ENCODE data around the gene C1orf198.

C1orf198 gene

GRCh38 chr1:230804396-230804795 is 63.9 kb downstream of the C1orf198 start:
- no peak overlapping the region for H3K27ac Mint-ChIP-seq
- peaks cover 2% of the 10 kb centered on the region for H3K9me3 Mint-ChIP-seq
- H3K4me1 Mint-ChIP-seq, result peaks cover 16% of the 10 kb centered on the region
- TF ChIP-seq, protein P1, sequence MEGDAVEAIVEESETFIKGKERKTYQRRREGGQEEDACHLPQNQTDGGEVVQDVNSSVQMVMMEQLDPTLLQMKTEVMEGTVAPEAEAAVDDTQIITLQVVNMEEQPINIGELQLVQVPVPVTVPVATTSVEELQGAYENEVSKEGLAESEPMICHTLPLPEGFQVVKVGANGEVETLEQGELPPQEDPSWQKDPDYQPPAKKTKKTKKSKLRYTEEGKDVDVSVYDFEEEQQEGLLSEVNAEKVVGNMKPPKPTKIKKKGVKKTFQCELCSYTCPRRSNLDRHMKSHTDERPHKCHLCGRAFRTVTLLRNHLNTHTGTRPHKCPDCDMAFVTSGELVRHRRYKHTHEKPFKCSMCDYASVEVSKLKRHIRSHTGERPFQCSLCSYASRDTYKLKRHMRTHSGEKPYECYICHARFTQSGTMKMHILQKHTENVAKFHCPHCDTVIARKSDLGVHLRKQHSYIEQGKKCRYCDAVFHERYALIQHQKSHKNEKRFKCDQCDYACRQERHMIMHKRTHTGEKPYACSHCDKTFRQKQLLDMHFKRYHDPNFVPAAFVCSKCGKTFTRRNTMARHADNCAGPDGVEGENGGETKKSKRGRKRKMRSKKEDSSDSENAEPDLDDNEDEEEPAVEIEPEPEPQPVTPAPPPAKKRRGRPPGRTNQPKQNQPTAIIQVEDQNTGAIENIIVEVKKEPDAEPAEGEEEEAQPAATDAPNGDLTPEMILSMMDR (IDR thresholded peaks at IDR 0.05; ENCODE audit: unreplicated experiment in 3 of 3), result no peak
- no peaks in the 10 kb centered on the region for H3K36me3 Mint-ChIP-seq (ENCODE audit: low read depth)
- H3K27me3 Mint-ChIP-seq (ENCODE audit: low read depth), result peaks cover 7% of the 10 kb centered on the region
- no peak overlapping the region for H3K4me3 Mint-ChIP-seq

- Mint-ChIP-seq H3K27me3 (ENCODE audit: low read depth) (peaks cover 11% of the 10 kb centered on the region), H3K27ac (peak overlapping the region in 2 of 3 experiments; percentile 6 to 49), H3K36me3 (ENCODE audit: low read depth) (no peaks in the 10 kb centered on the region), H3K9me3 (peaks cover 2% of the 10 kb centered on the region), H3K4me3 (no peak overlapping the region), H3K4me1 (peaks cover 17% of the 10 kb centered on the region)
- TF ChIP-seq, protein P1 (IDR thresholded peaks at IDR 0.05; ENCODE audit: unreplicated experiment in 3 of 3), result no peak
Measured at GRCh38 chr1:230800891-230801840, 67.2 kb downstream of the C1orf198 start.

- H3K27me3 Mint-ChIP-seq (ENCODE audit: low read depth), result peaks cover 11% of the 10 kb centered on the region
- H3K36me3 Mint-ChIP-seq (ENCODE audit: low read depth), result no peaks in the 10 kb centered on the region
- H3K27ac Mint-ChIP-seq, result peak overlapping the region in 1 of 3 experiments; percentile 51
- H3K9me3 Mint-ChIP-seq, result no peaks in the 10 kb centered on the region
- peaks cover 22% of the 10 kb centered on the region for H3K4me1 Mint-ChIP-seq
- H3K4me3 Mint-ChIP-seq, result no peak overlapping the region
- TF ChIP-seq, protein P1 (IDR thresholded peaks at IDR 0.05; ENCODE audit: unreplicated experiment in 3 of 3), result no peak
Measured at GRCh38 chr1:230798491-230798890, 69.8 kb downstream of the C1orf198 start.

GRCh38 chr1:230797942-230798365 is 70.4 kb downstream of the C1orf198 start:
- TF ChIP-seq, protein P1 (IDR thresholded peaks at IDR 0.05; ENCODE audit: unreplicated experiment in 3 of 3), result peak; percentile 66 to 82 (median 79)
- peak overlapping the region in 2 of 3 experiments; percentile 51 to 71 for H3K27ac Mint-ChIP-seq
- H3K4me1 Mint-ChIP-seq, result peaks cover 25% of the 10 kb centered on the region
- H3K36me3 Mint-ChIP-seq (ENCODE audit: low read depth), result no peaks in the 10 kb centered on the region
- H3K9me3 Mint-ChIP-seq, result no peaks in the 10 kb centered on the region
- peaks cover 11% of the 10 kb centered on the region for H3K27me3 Mint-ChIP-seq (ENCODE audit: low read depth)
- H3K4me3 Mint-ChIP-seq, result no peak overlapping the region

DNA sequence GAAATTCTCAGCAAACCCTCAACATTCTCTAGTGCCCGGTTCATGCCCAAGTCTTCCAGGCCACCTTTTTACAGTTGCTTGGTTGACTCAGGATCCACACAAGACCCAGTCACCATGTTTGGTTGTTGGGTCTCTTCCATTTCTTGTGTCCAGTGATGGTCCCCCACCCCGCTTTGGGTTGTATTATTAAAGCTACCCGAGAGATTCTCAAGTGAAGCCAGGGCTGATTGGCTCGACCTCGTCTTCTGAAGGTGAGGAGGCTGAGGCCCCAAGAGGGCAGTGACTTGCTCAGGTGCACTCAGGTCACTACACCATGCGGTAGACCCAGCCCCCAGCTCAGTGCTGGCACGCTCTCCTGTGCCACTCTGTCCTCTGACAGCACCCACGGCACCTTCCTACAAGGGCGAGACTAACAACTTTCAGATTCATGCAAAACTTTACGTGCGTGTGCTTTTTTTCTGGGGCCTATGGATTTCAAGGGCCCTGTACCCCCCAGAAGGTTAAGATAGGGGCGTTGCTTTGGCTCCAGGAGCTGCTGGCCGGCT is 70.9 kb downstream of the C1orf198 start:
- TF ChIP-seq, protein P1 (IDR thresholded peaks at IDR 0.05; ENCODE audit: unreplicated experiment in 3 of 3), result no peak
- H3K36me3 Mint-ChIP-seq (ENCODE audit: low read depth), result no peaks in the 10 kb centered on the region
- peak overlapping the region in 2 of 3 experiments; percentile 51 to 71 for H3K27ac Mint-ChIP-seq
- no peaks in the 10 kb centered on the region for H3K9me3 Mint-ChIP-seq
- peaks cover 12% of the 10 kb centered on the region for H3K27me3 Mint-ChIP-seq (ENCODE audit: low read depth)
- peaks cover 25% of the 10 kb centered on the region for H3K4me1 Mint-ChIP-seq
- no peak overlapping the region for H3K4me3 Mint-ChIP-seq

All from nephron (organoid).